Mesodermal cell (in vitro differentiated cells): Measurements from ENCODE around the gene SPTBN5.

Experiments used
- H3K27ac ChIP-seq: 2 replicates; pipeline ENCODE4 v1.7.0; 2013; ENCODE audit warnings: mild to moderate bottlenecking, low read depth, low read length, moderate library complexity; ENCODE audit not compliant: severe bottlenecking
- H3K36me3 ChIP-seq: 2 replicates; pipeline ENCODE4 v1.7.1; 2013; ENCODE audit warnings: mild to moderate bottlenecking, low read length, moderate library complexity; ENCODE audit not compliant: control insufficient read depth, insufficient read depth
- H3K4me1 ChIP-seq: one replicate; pipeline ENCODE4 v1.7.1; 2013; ENCODE audit warnings: mild to moderate bottlenecking, low read length; ENCODE audit not compliant: insufficient read depth, control insufficient read depth, poor library complexity, severe bottlenecking
- H3K4me3 ChIP-seq: 2 replicates; pipeline ENCODE4 v1.7.0; 2013; ENCODE audit warnings: low read length, control low read depth, mild to moderate bottlenecking; ENCODE audit not compliant: insufficient read depth, poor library complexity, severe bottlenecking; ENCODE audit errors: extremely low read depth
- H3K9me3 ChIP-seq: 2 replicates; pipeline ENCODE4 v1.7.1; 2013; ENCODE audit warnings: mild to moderate bottlenecking, low read length, moderate library complexity; ENCODE audit not compliant: control insufficient read depth
- WGBS, 2 experiments: methylation state at CpG; one replicate each; pipeline ENCODE4 v1.1.5; 2013; ENCODE audit warnings: missing lambda C conversion rate in 2 of 2; ENCODE audit not compliant: insufficient coverage in 2 of 2; 5-methylcytosine and 5-hydroxymethylcytosine counted together

Gene SPTBN5

GRCh38 chr15:41933771-41934170 lies 39.9 kb upstream of the SPTBN5 start:
- Histone ChIP-seq H3K27ac (no peak overlapping the region), H3K36me3 (peaks cover 22% of the 10 kb centered on the region)
- WGBS, 2 experiments: 74 to 93% methylated on average over 4 to 6 of the region's 10 CpGs

GRCh38 chr15:41933326-41933725 lies 39.5 kb upstream of the SPTBN5 start:
- peaks cover 41% of the 10 kb centered on the region for H3K4me1 ChIP-seq
- 87 to 88% methylated on average over 4 to 5 of the region's 7 CpGs for WGBS, 2 experiments
- H3K9me3 ChIP-seq: no peaks in the 10 kb centered on the region
- H3K36me3 ChIP-seq: peaks cover 22% of the 10 kb centered on the region
- H3K4me3 ChIP-seq: no peak overlapping the region
- no peak overlapping the region for H3K27ac ChIP-seq

More at GRCh38 chr15:41933771-41934170, 39.9 kb upstream of the SPTBN5 start:
- H3K4me1 ChIP-seq: peaks cover 38% of the 10 kb centered on the region
- H3K4me3 ChIP-seq: no peak overlapping the region
- H3K9me3 ChIP-seq: no peaks in the 10 kb centered on the region

- no peak overlapping the region for H3K27ac ChIP-seq
- 74 to 82% methylated on average over 12 to 14 of the region's 16 CpGs for WGBS, 2 experiments
These were observed 38.8 kb upstream of the SPTBN5 start for GRCh38 chr15:41932511-41933289.

GRCh38 chr15:41932101-41932500 lies 38.2 kb upstream of the SPTBN5 start:
- H3K4me1 ChIP-seq: peaks cover 34% of the 10 kb centered on the region
- 94 to 96% methylated on average over 5 to 7 of the region's 9 CpGs for WGBS, 2 experiments
- no peaks in the 10 kb centered on the region for H3K9me3 ChIP-seq
- H3K27ac ChIP-seq: no peak overlapping the region
- H3K4me3 ChIP-seq: no peak overlapping the region
- peaks cover 21% of the 10 kb centered on the region for H3K36me3 ChIP-seq

More at GRCh38 chr15:41932511-41933289, 38.8 kb upstream of the SPTBN5 start:
- peaks cover 39% of the 10 kb centered on the region for H3K4me1 ChIP-seq
- peaks cover 21% of the 10 kb centered on the region for H3K36me3 ChIP-seq
- no peaks in the 10 kb centered on the region for H3K9me3 ChIP-seq
- H3K4me3 ChIP-seq: no peak overlapping the region

- no peaks in the 10 kb centered on the region for H3K9me3 ChIP-seq
- H3K27ac ChIP-seq: no peak overlapping the region
- H3K4me3 ChIP-seq: no peak overlapping the region
- WGBS, 2 experiments: 100% methylated on average over 2 of the region's 2 CpGs; no CpG with 5 or more reads in 1 of the 2 experiments
- H3K4me1 ChIP-seq: peaks cover 38% of the 10 kb centered on the region
- H3K36me3 ChIP-seq: peaks cover 19% of the 10 kb centered on the region
These were observed 37.0 kb upstream of the SPTBN5 start for GRCh38 chr15:41930867-41931222.

GRCh38 chr15:41930221-41930866 lies 36.5 kb upstream of the SPTBN5 start:
- Histone ChIP-seq H3K4me1 (peaks cover 38% of the 10 kb centered on the region), H3K36me3 (peaks cover 24% of the 10 kb centered on the region), H3K27ac (no peak overlapping the region), H3K9me3 (no peaks in the 10 kb centered on the region), H3K4me3 (no peak overlapping the region)
- WGBS, 2 experiments: 94 to 96% methylated on average over 5 of the region's 8 CpGs

- Histone ChIP-seq H3K4me3 (no peak overlapping the region), H3K36me3 (peaks cover 34% of the 10 kb centered on the region), H3K9me3 (no peaks in the 10 kb centered on the region), H3K27ac (no peak overlapping the region), H3K4me1 (peaks cover 26% of the 10 kb centered on the region)
- WGBS, 2 experiments: 89% methylated on average over 13 of the region's 16 CpGs
These were observed 35.1 kb upstream of the SPTBN5 start for GRCh38 chr15:41928637-41929620.

GRCh38 chr15:41928100-41928499 lies 34.2 kb upstream of the SPTBN5 start:
- peaks cover 35% of the 10 kb centered on the region for H3K36me3 ChIP-seq
- H3K27ac ChIP-seq: no peak overlapping the region
- peaks cover 21% of the 10 kb centered on the region for H3K4me1 ChIP-seq
- no peak overlapping the region for H3K4me3 ChIP-seq
- H3K9me3 ChIP-seq: no peaks in the 10 kb centered on the region
- WGBS, 2 experiments: 80 to 97% methylated on average over 4 to 5 of the region's 6 CpGs

GRCh38 chr15:41927536-41927935 lies 33.7 kb upstream of the SPTBN5 start:
- Histone ChIP-seq H3K4me3 (no peak overlapping the region), H3K27ac (no peak overlapping the region), H3K4me1 (peaks cover 17% of the 10 kb centered on the region), H3K36me3 (peaks cover 37% of the 10 kb centered on the region), H3K9me3 (no peaks in the 10 kb centered on the region)
- 100% methylated on average over 3 of the region's 3 CpGs; no CpG with 5 or more reads in 1 of the 2 experiments for WGBS, 2 experiments
